GM20431 (cell line): ENCODE results near the gene ALDH1B1.

ENCODE experiments used
- in situ Hi-C: fragments of 300-500 bp; cut with MseI, MboI; formaldehyde crosslinking; loops from one replicate; pipeline ENCODE4 v1.15.0; 2020; ENCODE audit warnings: low sequenced_read_pairs; ENCODE audit not compliant: unreplicated experiment

The ALDH1B1 gene

GRCh38 chr9:38392235-38393127 lies at the start of gene ALDH1B1:
Gene ALDH1B1, plus strand, starts transcription at chr9:38392702. Its CDS starts 3,047 bp downstream, at chr9:38395749.
- in situ Hi-C loops, result loop anchor here (25.0 kb wide), 1 partner anchor 195 kb away; no protein-coding TSS in a partner anchor

DNA sequence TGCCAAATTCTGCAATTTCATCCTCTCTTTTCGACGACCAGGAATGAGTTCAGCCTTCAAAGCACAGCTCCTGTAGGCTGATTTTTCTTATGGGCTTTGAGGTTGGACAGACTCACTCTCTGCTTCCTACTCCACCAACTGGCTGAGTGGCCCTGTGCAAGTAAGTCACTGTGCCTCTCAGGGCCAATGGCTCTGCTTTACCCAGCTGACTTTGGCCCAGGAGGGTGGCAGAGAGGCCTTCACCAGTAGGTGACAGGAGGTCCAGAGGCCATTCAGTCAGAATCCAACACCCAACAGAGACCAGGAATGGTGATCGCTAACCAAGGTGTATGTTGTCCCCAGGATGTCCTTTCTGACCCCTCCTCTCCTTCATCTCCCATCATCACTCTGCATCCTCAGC lies 49.5 kb upstream of the ALDH1B1 start:
- in situ Hi-C loops, result loop anchor here (10.0 kb wide), 1 partner anchor 58 kb away; no protein-coding TSS in a partner anchor

DNA sequence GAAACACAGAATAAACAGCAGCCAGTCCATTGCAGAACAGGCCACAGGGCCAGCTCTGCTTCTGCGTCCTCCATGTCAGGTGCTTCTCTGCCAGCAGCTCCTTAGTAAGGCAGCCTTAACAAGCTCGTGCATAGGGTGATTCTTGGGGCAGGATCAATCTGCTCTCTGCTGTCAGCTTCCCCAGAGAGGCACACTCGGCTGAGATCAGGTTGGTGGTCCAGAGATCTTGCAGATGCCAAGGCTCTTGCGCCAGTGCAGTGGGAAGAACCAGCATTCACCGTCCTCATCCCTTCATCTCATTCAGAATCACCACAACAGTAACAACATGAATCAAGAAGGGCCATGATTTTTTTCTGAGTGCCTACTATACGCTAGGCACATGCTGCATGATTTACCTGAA lies 49.0 kb upstream of the ALDH1B1 start:
- in situ Hi-C loops, result loop anchor here (10.0 kb wide), 1 partner anchor 59 kb away; no protein-coding TSS in a partner anchor

DNA sequence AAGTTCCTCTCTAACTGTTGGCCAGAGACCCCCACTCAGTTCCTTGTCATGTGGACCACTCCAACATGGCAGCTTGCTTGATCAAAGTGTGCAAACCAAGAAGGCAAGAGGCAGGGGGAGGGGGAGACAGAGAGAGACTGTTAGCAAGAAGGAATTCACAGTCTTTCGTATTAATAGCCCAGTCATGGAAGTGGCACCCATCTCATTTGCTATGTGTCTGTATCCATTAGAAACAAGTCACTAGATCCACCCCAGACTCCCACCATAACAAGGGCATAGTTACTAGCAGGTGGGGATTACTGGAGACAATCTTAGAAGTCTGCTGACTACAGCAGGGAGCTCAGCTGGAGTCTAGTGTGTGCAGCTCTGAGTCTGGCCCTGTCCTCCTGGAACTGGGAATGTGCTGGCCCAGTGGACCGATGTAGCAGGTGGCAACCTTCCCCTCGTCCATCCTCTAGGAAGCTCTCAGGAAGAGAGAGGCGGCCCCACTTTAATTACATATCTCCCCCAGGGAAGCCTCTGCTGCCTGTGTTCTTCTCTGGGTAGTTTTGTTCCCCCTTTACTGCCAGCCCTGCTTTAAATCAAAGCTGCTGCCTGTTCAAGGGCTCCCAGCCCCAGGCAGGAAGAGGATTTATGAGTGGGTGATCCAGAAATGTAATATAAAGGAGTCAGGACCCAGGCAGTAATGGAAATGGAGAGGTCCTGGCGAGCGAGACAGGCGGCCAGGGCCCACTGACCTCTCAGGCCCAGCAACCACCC lies 47.8 kb upstream of the ALDH1B1 start:
- in situ Hi-C loops, result loop anchor here (10.0 kb wide), 1 partner anchor 60 kb away; no protein-coding TSS in a partner anchor

- in situ Hi-C loops, result loop anchor here (10.0 kb wide), 1 partner anchor 61 kb away; no protein-coding TSS in a partner anchor
These were observed 46.4 kb upstream of the ALDH1B1 start for GRCh38 chr9:38345851-38346755.

GRCh38 chr9:38346811-38347210 lies 45.7 kb upstream of the ALDH1B1 start:
- in situ Hi-C loops, result loop anchor here (10.0 kb wide), 1 partner anchor 62 kb away; no protein-coding TSS in a partner anchor

DNA sequence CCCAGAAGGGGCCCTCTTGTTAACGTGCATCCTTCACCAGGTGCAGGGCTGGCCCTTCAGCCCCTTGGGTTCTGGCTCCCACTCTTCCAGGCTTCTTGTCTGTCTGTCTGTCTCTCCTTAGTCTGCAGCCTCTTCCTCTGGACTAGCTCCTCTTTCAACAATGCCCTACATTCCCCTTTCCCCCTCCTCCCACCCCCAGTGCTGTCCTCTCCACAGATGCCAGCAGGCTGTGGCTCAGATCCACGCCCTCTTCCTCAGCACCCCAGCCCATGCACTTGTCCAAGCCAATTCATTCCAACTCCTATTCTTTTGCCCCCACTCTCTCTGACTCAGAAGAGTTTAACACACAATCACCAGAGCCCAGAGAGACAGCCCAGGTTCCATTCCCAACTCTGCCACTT lies 45.2 kb upstream of the ALDH1B1 start:
- in situ Hi-C loops, result loop anchor here (10.0 kb wide), 1 partner anchor 62 kb away; no protein-coding TSS in a partner anchor

GRCh38 chr9:38347946-38348345 lies 44.6 kb upstream of the ALDH1B1 start:
- in situ Hi-C loops, result loop anchor here (10.0 kb wide), 1 partner anchor 63 kb away; no protein-coding TSS in a partner anchor

DNA sequence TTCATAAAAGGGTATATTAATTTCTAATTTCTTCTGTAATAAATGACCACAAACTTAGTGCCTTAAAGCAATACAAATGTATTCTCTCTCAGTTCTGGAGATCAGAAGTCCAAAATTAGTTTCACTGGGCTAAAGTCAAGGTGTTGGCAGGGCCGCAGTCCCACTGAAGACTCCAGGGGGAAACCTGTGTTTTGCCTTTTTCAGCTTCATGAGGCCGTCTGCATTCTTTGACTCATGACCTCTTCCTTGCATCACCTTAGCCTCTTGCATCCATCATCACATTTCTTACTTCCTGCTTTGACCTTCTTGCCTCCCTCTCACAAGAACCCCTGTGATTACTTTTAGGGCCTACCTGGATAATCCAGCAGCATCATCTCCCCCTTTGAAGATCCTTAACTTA lies 42.0 kb upstream of the ALDH1B1 start:
- in situ Hi-C loops, result loop anchor here (25.0 kb wide), 2 partner anchors 188 to 438 kb away; partner anchors contain the start of gene SLC25A51

DNA sequence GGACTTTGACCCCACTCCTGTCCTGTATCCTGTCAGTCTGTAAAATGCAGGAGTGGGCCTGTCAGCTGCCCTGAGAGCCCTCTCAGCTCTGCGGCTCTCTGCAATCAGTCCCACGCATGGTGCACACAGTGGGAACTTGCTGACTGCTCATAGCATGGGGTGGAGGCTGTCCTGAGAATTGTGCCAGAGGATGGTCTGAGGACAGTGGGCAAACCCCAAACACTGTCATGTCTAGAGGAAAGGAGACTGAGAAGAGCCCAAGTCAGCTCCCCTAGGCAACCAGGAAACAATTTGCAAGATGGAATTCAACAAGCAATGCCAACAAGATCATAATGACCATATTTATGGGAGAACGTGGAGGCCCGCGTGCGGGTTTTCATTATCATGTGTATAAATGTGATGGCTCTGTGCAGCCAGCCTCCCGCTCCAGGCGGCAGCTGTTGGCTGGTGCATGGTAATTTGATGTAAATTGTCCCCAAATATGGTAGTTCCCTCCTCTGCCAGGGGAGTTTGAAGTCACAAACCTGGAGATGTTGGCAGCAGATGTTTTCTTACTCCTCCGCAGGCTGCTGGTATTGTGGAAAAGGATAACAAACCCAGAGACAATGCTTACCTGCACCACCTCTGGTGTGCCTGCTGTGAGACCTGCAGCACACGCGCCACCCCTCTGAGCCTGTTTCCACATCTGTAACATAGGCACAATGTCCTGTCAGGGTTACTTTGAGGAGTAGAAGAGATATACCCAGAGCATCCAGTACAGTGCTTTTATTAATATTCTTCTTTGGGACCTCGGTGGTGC lies 39.8 kb upstream of the ALDH1B1 start:
- in situ Hi-C loops, result loop anchor here (25.0 kb wide), 2 partner anchors 190 to 440 kb away; partner anchors contain the start of gene SLC25A51

GRCh38 chr9:38355115-38355514 lies 37.4 kb upstream of the ALDH1B1 start:
- in situ Hi-C loops, result loop anchor here (25.0 kb wide), 2 partner anchors 193 to 443 kb away; partner anchors contain the start of gene SLC25A51

- in situ Hi-C loops, result loop anchor here (25.0 kb wide), 2 partner anchors 193 to 443 kb away; partner anchors contain the start of gene SLC25A51
These were observed 36.9 kb upstream of the ALDH1B1 start for GRCh38 chr9:38355517-38356120.

GRCh38 chr9:38356851-38357250 lies 35.7 kb upstream of the ALDH1B1 start:
- in situ Hi-C loops, result loop anchor here (25.0 kb wide), 2 partner anchors 195 to 445 kb away; partner anchors contain the start of gene SLC25A51

- in situ Hi-C loops, result loop anchor here (25.0 kb wide), 2 partner anchors 195 to 445 kb away; partner anchors contain the start of gene SLC25A51
These were observed 35.0 kb upstream of the ALDH1B1 start for GRCh38 chr9:38357350-38358114.

DNA sequence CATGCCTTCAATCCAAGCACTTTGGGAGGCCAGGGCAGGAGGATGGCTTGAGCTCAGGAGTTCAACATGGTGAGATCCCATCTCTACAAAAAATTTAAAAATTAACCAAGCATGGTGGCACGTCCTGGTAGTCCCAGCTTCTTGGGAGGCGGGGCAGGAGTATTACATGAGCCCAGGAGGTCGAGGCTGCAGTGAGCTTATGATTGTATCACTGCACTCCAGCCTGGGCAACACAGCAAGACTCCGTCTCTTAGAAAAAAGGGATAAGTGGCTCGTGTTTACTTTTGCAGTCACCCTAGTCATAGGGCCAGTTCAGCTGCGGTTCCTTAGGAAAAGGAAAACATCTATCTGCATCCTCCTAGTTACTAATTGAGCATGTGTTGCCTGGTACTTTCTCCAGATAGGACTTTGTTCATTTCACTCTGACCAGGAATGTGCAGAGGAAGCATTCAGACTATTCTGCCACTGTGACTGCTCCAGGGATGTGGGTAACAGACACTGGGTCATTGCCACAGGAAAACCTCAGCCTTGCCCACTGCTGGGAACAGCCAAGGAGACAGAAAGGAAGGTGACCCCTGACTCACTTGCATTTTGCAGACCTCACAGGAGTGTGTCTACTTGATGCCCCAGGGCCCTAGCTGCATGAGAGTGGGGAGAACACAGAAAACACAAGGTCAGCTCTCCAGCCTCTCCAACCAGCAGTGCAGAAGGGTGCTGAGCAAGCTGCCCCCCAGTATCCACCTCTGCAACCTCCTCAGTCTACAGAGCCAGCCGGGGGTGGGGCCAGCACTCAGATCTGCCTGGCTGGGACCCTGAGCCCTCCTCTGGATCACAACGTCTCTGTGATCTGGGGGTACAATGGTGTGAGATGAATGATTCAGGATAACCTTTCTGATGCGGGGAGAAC lies 33.9 kb upstream of the ALDH1B1 start:
- in situ Hi-C loops, result loop anchor here (25.0 kb wide), 2 partner anchors 196 to 446 kb away; partner anchors contain the start of gene SLC25A51

DNA sequence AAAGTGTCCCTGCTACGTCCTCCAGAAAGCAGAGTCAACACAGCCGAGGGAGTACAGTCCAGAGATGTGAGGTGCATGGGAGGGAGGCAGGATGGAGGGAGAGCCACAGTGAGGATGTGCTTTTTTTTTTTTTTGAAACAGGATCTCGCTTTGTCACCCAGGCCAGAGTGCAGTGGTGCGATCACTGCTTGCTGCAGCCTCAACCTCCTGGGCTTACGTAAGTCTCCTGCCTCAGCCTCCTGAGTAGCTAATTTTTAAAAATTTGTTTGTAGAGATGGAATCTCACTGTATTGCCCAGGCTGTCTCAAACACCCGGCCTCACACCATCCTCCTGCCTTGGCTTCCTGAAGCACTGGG lies 33.2 kb upstream of the ALDH1B1 start:
- in situ Hi-C loops, result loop anchor here (25.0 kb wide), 2 partner anchors 197 to 447 kb away; partner anchors contain the start of gene SLC25A51
